HEK293 (cell line): ENCODE data around the gene TEX14.
A peak's percentile ranks its signal among the peaks of the same experiment; 100 is the strongest.

ENCODE experiments used
- BCL11B ChIP-seq: fragments of 450-650 bp; formaldehyde crosslinking; IDR thresholded peaks from 2 replicates; pipeline ENCODE4 v1.5.1; 2016; ENCODE audit warnings: low read depth, missing biosample characterization, missing genetic modification characterization
- GLI4 ChIP-seq: fragments of 450-650 bp; formaldehyde crosslinking; IDR thresholded peaks from 2 replicates; pipeline ENCODE4 v1.5.1; 2016; ENCODE audit warnings: missing biosample characterization, missing genetic modification characterization
- GLIS2 ChIP-seq: fragments of 450-650 bp; formaldehyde crosslinking; IDR thresholded peaks from 2 replicates; pipeline ENCODE4 v1.5.1; 2016; ENCODE audit warnings: missing biosample characterization, missing genetic modification characterization
- KLF7 ChIP-seq: fragments of 450-650 bp; formaldehyde crosslinking; IDR thresholded peaks from 2 replicates; pipeline ENCODE4 v1.5.1; 2016; ENCODE audit warnings: missing biosample characterization, missing genetic modification characterization, borderline replicate concordance
- KLF8 ChIP-seq: fragments of 450-650 bp; formaldehyde crosslinking; IDR thresholded peaks from 2 replicates; pipeline ENCODE4 v1.5.1; 2016; ENCODE audit warnings: missing biosample characterization, missing genetic modification characterization
- KLF9 ChIP-seq: fragments of 450-650 bp; formaldehyde crosslinking; IDR thresholded peaks from 2 replicates; pipeline ENCODE4 v1.5.1; 2016; ENCODE audit warnings: missing biosample characterization, missing genetic modification characterization, low read depth
- OVOL3 ChIP-seq: fragments of 450-650 bp; formaldehyde crosslinking; IDR thresholded peaks from 2 replicates; pipeline ENCODE4 v1.5.1; 2016; ENCODE audit warnings: missing biosample characterization, missing genetic modification characterization
- PRDM1 ChIP-seq: fragments of 450-650 bp; formaldehyde crosslinking; IDR thresholded peaks from 2 replicates; pipeline ENCODE4; 2016; ENCODE audit warnings: missing biosample characterization, missing genetic modification characterization
- ZBTB20 ChIP-seq: fragments of 450-650 bp; formaldehyde crosslinking; IDR thresholded peaks from 2 replicates; pipeline ENCODE4 v1.5.1; 2016; ENCODE audit warnings: missing biosample characterization, missing genetic modification characterization
- ZNF169 ChIP-seq: fragments of 450-650 bp; formaldehyde crosslinking; IDR thresholded peaks from 2 replicates; pipeline ENCODE4 v1.5.1; 2016; ENCODE audit warnings: missing biosample characterization, missing genetic modification characterization
- ZNF174 ChIP-seq: fragments of 450-650 bp; formaldehyde crosslinking; IDR thresholded peaks from 2 replicates; pipeline ENCODE4 v1.5.0; 2017; ENCODE audit warnings: missing biosample characterization, mild to moderate bottlenecking, missing genetic modification characterization
- ZNF324 ChIP-seq: fragments of 450-650 bp; formaldehyde crosslinking; IDR thresholded peaks from 2 replicates; pipeline ENCODE4 v1.5.1; 2016; ENCODE audit warnings: missing biosample characterization, missing genetic modification characterization
- ZNF335 ChIP-seq: fragments of 450-650 bp; formaldehyde crosslinking; conservative IDR thresholded peaks from 2 replicates; pipeline ENCODE4 v1.5.1; 2016; ENCODE audit warnings: missing biosample characterization, missing genetic modification characterization
- ZNF366 ChIP-seq: fragments of 450-650 bp; formaldehyde crosslinking; conservative IDR thresholded peaks from 2 replicates; pipeline ENCODE4 v1.5.1; 2016; ENCODE audit warnings: missing biosample characterization, missing genetic modification characterization
- ZNF600 ChIP-seq: fragments of 450-650 bp; formaldehyde crosslinking; IDR thresholded peaks from 2 replicates; pipeline ENCODE4 v1.5.1; 2016; ENCODE audit warnings: missing biosample characterization, missing genetic modification characterization
- ZNF629 ChIP-seq: fragments of 450-650 bp; formaldehyde crosslinking; IDR thresholded peaks from 2 replicates; pipeline ENCODE4 v1.5.1; 2017; ENCODE audit warnings: missing biosample characterization, missing genetic modification characterization
- ZNF660 ChIP-seq: fragments of 450-650 bp; IDR thresholded peaks from 2 replicates; pipeline ENCODE4 v1.5.1; 2018; ENCODE audit warnings: missing biosample characterization, mild to moderate bottlenecking, missing genetic modification characterization
- ZNF785 ChIP-seq: fragments of 450-650 bp; formaldehyde crosslinking; IDR thresholded peaks from 2 replicates; pipeline ENCODE4 v1.5.1; 2016; ENCODE audit warnings: missing biosample characterization, missing genetic modification characterization
- ZNF843 ChIP-seq: fragments of 450-650 bp; formaldehyde crosslinking; IDR thresholded peaks from 2 replicates; pipeline ENCODE4 v1.5.1; 2016; ENCODE audit warnings: missing biosample characterization, missing genetic modification characterization
- TF ChIP-seq, protein P1 (sequence below): fragments of 450-650 bp; formaldehyde crosslinking; IDR thresholded peaks from 2 replicates; pipeline ENCODE4; 2016; ENCODE audit warnings: missing biosample characterization, missing genetic modification characterization
- TF ChIP-seq, protein P2 (sequence below): fragments of 450-650 bp; formaldehyde crosslinking; IDR thresholded peaks from 2 replicates; pipeline ENCODE4 v1.5.1; 2016; ENCODE audit warnings: missing biosample characterization, missing genetic modification characterization
- TF ChIP-seq, protein P3 (sequence below): fragments of 450-650 bp; formaldehyde crosslinking; conservative IDR thresholded peaks from 2 replicates; pipeline ENCODE4 v1.5.1; 2016; ENCODE audit warnings: low read depth, missing biosample characterization, missing genetic modification characterization
- TF ChIP-seq, protein P4 (sequence below): fragments of 450-650 bp; formaldehyde crosslinking; IDR thresholded peaks from 2 replicates; pipeline ENCODE4 v1.5.1; 2016; ENCODE audit warnings: missing biosample characterization, missing genetic modification characterization
- TF ChIP-seq, protein P5 (sequence below): fragments of 450-650 bp; formaldehyde crosslinking; IDR thresholded peaks from 2 replicates; pipeline ENCODE4 v1.5.1; 2016; ENCODE audit warnings: missing biosample characterization, missing genetic modification characterization
- TF ChIP-seq, protein P6 (sequence below): fragments of 450-650 bp; formaldehyde crosslinking; IDR thresholded peaks from 2 replicates; pipeline ENCODE4 v1.5.1; 2016; ENCODE audit warnings: missing biosample characterization, missing genetic modification characterization
- TF ChIP-seq, protein P7 (sequence below): fragments of 450-650 bp; formaldehyde crosslinking; IDR thresholded peaks from 2 replicates; pipeline ENCODE4 v1.5.1; 2017; ENCODE audit warnings: missing biosample characterization, missing genetic modification characterization

Gene TEX14

DNA sequence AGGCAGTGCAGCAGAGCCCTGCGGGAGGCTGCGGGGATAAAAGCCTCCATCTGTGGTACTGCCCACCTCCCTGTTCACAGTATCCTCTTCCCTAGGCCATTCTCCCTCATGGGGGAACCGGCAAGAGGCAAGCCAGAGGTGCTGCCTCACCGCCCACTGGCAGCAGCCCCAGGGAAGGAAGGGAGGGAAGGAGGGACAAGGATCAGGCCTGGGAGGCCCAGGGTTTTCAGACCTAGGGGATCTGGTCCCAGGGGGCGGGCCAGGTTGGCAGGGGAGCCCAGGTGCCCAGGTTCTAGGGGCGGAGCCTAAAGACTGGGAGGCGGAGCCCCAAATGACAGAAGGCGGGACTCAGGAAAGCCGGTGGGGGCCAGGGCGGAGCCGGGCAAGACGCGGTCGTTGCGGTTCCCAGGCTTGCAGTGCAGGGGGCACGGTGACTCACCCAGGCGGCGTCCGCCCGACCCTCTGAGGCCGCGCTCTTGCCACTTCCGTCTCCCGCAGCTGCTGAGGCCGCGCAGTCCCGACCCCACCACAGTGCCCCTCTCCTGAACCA lies 174.4 kb downstream of the TEX14 start (continued):
- TF ChIP-seq ZNF174 (tag by site-specific recombination) (no peak), ZNF366 (peak; percentile 56), ZNF785 (tag by site-specific recombination) (no peak), ZNF324 (tag by site-specific recombination) (peak; percentile 70; the same call in 1 of the 2 replicates), PRDM1 (peak; percentile 48; the same call in 1 of the 2 replicates), GLI4 (tag by site-specific recombination) (no peak), OVOL3 (tag by site-specific recombination) (no peak), ZBTB20 (tag by site-specific recombination) (peak; percentile 36; the same call in 1 of the 2 replicates), ZNF335 (tag by site-specific recombination) (peak; percentile 56), ZNF843 (tag by site-specific recombination) (0 out of 2 replicates have a peak, but pooled peaks have one; percentile 37), ZNF600 (tag by site-specific recombination) (0 out of 2 replicates have a peak, but pooled peaks have one; percentile 20), BCL11B (tag by site-specific recombination) (no peak), KLF9 (peak; percentile 65), ZNF660 (tag by site-specific recombination) (peak; percentile 51), ZNF169 (no peak), GLIS2 (tag by site-specific recombination) (peak; percentile 100), KLF8 (tag by site-specific recombination) (peak; percentile 97; the same call in 1 of the 2 replicates), ZNF629 (tag by site-specific recombination) (peak; percentile 45; the same call in 1 of the 2 replicates), KLF7 (tag by site-specific recombination) (peak; percentile 89)
- TF ChIP-seq, protein P1, sequence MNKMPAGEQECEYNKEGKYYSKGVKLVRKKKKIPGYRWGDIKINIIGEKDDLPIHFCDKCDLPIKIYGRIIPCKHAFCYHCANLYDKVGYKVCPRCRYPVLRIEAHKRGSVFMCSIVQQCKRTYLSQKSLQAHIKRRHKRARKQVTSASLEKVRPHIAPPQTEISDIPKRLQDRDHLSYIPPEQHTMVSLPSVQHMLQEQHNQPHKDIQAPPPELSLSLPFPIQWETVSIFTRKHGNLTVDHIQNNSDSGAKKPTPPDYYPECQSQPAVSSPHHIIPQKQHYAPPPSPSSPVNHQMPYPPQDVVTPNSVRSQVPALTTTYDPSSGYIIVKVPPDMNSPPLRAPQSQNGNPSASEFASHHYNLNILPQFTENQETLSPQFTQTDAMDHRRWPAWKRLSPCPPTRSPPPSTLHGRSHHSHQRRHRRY: no peak
- TF ChIP-seq, protein P2, sequence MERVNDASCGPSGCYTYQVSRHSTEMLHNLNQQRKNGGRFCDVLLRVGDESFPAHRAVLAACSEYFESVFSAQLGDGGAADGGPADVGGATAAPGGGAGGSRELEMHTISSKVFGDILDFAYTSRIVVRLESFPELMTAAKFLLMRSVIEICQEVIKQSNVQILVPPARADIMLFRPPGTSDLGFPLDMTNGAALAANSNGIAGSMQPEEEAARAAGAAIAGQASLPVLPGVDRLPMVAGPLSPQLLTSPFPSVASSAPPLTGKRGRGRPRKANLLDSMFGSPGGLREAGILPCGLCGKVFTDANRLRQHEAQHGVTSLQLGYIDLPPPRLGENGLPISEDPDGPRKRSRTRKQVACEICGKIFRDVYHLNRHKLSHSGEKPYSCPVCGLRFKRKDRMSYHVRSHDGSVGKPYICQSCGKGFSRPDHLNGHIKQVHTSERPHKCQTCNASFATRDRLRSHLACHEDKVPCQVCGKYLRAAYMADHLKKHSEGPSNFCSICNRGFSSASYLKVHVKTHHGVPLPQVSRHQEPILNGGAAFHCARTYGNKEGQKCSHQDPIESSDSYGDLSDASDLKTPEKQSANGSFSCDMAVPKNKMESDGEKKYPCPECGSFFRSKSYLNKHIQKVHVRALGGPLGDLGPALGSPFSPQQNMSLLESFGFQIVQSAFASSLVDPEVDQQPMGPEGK (tag by site-specific recombination): peak; percentile 96
- TF ChIP-seq, protein P3, sequence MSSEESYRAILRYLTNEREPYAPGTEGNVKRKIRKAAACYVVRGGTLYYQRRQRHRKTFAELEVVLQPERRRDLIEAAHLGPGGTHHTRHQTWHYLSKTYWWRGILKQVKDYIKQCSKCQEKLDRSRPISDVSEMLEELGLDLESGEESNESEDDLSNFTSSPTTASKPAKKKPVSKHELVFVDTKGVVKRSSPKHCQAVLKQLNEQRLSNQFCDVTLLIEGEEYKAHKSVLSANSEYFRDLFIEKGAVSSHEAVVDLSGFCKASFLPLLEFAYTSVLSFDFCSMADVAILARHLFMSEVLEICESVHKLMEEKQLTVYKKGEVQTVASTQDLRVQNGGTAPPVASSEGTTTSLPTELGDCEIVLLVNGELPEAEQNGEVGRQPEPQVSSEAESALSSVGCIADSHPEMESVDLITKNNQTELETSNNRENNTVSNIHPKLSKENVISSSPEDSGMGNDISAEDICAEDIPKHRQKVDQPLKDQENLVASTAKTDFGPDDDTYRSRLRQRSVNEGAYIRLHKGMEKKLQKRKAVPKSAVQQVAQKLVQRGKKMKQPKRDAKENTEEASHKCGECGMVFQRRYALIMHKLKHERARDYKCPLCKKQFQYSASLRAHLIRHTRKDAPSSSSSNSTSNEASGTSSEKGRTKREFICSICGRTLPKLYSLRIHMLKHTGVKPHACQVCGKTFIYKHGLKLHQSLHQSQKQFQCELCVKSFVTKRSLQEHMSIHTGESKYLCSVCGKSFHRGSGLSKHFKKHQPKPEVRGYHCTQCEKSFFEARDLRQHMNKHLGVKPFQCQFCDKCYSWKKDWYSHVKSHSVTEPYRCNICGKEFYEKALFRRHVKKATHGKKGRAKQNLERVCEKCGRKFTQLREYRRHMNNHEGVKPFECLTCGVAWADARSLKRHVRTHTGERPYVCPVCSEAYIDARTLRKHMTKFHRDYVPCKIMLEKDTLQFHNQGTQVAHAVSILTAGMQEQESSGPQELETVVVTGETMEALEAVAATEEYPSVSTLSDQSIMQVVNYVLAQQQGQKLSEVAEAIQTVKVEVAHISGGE: no peak; the same call in 1 of the 2 replicates
- TF ChIP-seq, protein P4, sequence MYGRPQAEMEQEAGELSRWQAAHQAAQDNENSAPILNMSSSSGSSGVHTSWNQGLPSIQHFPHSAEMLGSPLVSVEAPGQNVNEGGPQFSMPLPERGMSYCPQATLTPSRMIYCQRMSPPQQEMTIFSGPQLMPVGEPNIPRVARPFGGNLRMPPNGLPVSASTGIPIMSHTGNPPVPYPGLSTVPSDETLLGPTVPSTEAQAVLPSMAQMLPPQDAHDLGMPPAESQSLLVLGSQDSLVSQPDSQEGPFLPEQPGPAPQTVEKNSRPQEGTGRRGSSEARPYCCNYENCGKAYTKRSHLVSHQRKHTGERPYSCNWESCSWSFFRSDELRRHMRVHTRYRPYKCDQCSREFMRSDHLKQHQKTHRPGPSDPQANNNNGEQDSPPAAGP (tag by site-specific recombination): peak; percentile 79
- TF ChIP-seq, protein P5, sequence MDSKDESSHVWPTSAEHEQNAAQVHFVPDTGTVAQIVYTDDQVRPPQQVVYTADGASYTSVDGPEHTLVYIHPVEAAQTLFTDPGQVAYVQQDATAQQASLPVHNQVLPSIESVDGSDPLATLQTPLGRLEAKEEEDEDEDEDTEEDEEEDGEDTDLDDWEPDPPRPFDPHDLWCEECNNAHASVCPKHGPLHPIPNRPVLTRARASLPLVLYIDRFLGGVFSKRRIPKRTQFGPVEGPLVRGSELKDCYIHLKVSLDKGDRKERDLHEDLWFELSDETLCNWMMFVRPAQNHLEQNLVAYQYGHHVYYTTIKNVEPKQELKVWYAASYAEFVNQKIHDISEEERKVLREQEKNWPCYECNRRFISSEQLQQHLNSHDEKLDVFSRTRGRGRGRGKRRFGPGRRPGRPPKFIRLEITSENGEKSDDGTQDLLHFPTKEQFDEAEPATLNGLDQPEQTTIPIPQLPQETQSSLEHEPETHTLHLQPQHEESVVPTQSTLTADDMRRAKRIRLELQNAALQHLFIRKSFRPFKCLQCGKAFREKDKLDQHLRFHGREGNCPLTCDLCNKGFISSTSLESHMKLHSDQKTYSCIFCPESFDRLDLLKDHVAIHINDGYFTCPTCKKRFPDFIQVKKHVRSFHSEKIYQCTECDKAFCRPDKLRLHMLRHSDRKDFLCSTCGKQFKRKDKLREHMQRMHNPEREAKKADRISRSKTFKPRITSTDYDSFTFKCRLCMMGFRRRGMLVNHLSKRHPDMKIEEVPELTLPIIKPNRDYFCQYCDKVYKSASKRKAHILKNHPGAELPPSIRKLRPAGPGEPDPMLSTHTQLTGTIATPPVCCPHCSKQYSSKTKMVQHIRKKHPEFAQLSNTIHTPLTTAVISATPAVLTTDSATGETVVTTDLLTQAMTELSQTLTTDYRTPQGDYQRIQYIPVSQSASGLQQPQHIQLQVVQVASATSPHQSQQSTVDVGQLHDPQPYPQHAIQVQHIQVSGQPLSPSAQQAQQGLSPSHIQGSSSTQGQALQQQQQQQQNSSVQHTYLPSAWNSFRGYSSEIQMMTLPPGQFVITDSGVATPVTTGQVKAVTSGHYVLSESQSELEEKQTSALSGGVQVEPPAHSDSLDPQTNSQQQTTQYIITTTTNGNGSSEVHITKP (tag by site-specific recombination): peak; percentile 40
- TF ChIP-seq, protein P6, sequence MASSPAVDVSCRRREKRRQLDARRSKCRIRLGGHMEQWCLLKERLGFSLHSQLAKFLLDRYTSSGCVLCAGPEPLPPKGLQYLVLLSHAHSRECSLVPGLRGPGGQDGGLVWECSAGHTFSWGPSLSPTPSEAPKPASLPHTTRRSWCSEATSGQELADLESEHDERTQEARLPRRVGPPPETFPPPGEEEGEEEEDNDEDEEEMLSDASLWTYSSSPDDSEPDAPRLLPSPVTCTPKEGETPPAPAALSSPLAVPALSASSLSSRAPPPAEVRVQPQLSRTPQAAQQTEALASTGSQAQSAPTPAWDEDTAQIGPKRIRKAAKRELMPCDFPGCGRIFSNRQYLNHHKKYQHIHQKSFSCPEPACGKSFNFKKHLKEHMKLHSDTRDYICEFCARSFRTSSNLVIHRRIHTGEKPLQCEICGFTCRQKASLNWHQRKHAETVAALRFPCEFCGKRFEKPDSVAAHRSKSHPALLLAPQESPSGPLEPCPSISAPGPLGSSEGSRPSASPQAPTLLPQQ (tag by site-specific recombination): peak; percentile 15; the same call in 1 of the 2 replicates
- TF ChIP-seq, protein P7, sequence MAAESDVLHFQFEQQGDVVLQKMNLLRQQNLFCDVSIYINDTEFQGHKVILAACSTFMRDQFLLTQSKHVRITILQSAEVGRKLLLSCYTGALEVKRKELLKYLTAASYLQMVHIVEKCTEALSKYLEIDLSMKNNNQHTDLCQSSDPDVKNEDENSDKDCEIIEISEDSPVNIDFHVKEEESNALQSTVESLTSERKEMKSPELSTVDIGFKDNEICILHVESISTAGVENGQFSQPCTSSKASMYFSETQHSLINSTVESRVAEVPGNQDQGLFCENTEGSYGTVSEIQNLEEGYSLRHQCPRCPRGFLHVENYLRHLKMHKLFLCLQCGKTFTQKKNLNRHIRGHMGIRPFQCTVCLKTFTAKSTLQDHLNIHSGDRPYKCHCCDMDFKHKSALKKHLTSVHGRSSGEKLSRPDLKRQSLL (tag by site-specific recombination): no peak
